Hepatocyte (in vitro differentiated cells): Measurements from ENCODE around the gene HEYL.

Source experiments
- EZH2 ChIP-seq: fragments of 200-600 bp; sonication (generic); IDR thresholded peaks from 2 replicates; pipeline ENCODE4 v1.6.1; 2016; ENCODE audit warnings: antibody characterized with exemption, mild to moderate bottlenecking, borderline replicate concordance
- EZH2phosphoT487 ChIP-seq: fragments of 200-600 bp; sonication (generic); IDR thresholded peaks from one replicate; pipeline ENCODE4 v1.6.1; 2018; ENCODE audit warnings: antibody characterized with exemption, mild to moderate bottlenecking, low read depth, moderate library complexity; ENCODE audit not compliant: unreplicated experiment, severe bottlenecking
- TF ChIP-seq, protein P1 (sequence below): fragments of 200-600 bp; sonication (generic); IDR thresholded peaks from 2 replicates; pipeline ENCODE4 v1.5.1; 2016; ENCODE audit warnings: antibody characterized with exemption, mild to moderate bottlenecking; ENCODE audit not compliant: poor library complexity

DNA sequence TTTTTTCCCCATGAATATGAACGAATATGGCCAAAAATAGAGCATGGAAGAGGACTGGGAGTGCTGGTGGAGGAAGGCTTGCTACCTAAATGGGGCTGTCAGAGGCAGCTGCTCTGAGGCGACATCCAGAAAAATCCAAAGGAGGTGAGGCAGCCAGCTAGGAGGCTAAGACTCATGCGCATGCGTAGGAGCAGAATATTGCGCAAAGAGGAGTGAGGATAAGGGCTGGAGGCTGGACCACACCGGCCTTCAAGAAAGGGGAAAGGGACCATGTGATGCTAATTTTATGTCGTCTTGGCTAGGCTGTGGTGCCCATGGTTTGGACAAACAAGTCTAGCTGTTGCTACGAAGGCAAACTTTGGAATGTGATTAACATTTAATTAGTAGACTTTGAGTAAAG is 30.5 kb downstream of the HEYL start:
- TF ChIP-seq, protein P1, sequence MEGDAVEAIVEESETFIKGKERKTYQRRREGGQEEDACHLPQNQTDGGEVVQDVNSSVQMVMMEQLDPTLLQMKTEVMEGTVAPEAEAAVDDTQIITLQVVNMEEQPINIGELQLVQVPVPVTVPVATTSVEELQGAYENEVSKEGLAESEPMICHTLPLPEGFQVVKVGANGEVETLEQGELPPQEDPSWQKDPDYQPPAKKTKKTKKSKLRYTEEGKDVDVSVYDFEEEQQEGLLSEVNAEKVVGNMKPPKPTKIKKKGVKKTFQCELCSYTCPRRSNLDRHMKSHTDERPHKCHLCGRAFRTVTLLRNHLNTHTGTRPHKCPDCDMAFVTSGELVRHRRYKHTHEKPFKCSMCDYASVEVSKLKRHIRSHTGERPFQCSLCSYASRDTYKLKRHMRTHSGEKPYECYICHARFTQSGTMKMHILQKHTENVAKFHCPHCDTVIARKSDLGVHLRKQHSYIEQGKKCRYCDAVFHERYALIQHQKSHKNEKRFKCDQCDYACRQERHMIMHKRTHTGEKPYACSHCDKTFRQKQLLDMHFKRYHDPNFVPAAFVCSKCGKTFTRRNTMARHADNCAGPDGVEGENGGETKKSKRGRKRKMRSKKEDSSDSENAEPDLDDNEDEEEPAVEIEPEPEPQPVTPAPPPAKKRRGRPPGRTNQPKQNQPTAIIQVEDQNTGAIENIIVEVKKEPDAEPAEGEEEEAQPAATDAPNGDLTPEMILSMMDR = no peak
- no peak for TF ChIP-seq EZH2
- no peak for TF ChIP-seq EZH2phosphoT487
